ENCODE measurements around the gene CCDC127.
"Not testable (repeated sequence)": the region's sequence is repeated elsewhere in the genome, so short reads cannot be mapped to it uniquely, and the experiment has no call there.

DNA sequence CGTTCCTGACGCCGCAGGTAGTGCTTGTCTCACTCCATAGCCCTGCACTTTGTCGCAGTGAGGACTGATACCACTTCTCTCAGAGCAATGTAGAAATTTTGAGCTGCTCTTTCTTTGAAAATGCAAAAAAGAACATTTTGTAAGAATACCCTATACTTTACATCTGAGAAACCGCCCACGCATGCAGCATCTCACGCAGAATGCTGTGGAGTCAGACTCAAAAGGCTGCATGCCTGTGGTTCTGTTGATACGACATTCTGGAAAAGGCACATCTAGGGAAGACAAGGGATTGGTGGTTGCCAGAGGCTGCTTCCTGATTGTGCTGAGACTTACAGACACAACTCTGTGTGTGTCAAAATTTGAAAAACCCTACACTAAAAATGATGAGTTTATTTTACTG is 20.0 kb upstream of the CCDC127 start:
- TF ChIP-seq, protein P1, sequence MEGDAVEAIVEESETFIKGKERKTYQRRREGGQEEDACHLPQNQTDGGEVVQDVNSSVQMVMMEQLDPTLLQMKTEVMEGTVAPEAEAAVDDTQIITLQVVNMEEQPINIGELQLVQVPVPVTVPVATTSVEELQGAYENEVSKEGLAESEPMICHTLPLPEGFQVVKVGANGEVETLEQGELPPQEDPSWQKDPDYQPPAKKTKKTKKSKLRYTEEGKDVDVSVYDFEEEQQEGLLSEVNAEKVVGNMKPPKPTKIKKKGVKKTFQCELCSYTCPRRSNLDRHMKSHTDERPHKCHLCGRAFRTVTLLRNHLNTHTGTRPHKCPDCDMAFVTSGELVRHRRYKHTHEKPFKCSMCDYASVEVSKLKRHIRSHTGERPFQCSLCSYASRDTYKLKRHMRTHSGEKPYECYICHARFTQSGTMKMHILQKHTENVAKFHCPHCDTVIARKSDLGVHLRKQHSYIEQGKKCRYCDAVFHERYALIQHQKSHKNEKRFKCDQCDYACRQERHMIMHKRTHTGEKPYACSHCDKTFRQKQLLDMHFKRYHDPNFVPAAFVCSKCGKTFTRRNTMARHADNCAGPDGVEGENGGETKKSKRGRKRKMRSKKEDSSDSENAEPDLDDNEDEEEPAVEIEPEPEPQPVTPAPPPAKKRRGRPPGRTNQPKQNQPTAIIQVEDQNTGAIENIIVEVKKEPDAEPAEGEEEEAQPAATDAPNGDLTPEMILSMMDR (IDR thresholded peaks at IDR 0.05): not testable (repeated sequence)
- not testable (repeated sequence) for TF ChIP-seq POLR2A (IDR thresholded peaks at IDR 0.05)
